SK-N-MC (cell line): ENCODE data around the gene GNG11.

Experiments used
- DNase-seq: peaks from one replicate; pipeline ENCODE4 v3.0.0-alpha.2; 2011; ENCODE audit warnings: low read depth, low spot score
- H3K27ac ChIP-seq: fragments of 200-600 bp; sonication (generic); 2 replicates; pipeline ENCODE4 v1.5.1; 2016; ENCODE audit warnings: mixed run types
- H3K36me3 ChIP-seq: fragments of 200-600 bp; sonication (generic); 2 replicates; pipeline ENCODE4 v1.6.1; 2017; ENCODE audit warnings: antibody characterized with exemption, low read length, mixed read lengths; ENCODE audit not compliant: insufficient read depth
- H3K4me3 ChIP-seq: fragments of 200-600 bp; sonication (generic); 2 replicates; pipeline ENCODE4 v1.5.1; 2016
- H3K9ac ChIP-seq: fragments of 200-600 bp; sonication (generic); 2 replicates; pipeline ENCODE4 v1.8.0; 2017; ENCODE audit warnings: mixed run types, mixed read lengths; ENCODE audit not compliant: insufficient read length
- H3K9me3 ChIP-seq: fragments of 200-600 bp; sonication (generic); 2 replicates; pipeline ENCODE4 v1.6.1; 2017; ENCODE audit warnings: low read depth, mild to moderate bottlenecking, antibody characterized with exemption, low read length, moderate library complexity, mixed read lengths
- EZH2 ChIP-seq: fragments of 200-600 bp; sonication (generic); IDR thresholded peaks from one replicate; pipeline ENCODE4 v1.6.1; 2017; ENCODE audit warnings: antibody characterized with exemption
- FOXP2 ChIP-seq: optimal IDR thresholded peaks from 2 replicates; pipeline ENCODE3; 2011; ENCODE audit warnings: mild to moderate bottlenecking, moderate library complexity; ENCODE audit not compliant: insufficient read depth; ENCODE audit errors: extremely low read length, control extremely low read depth
- POLR2AphosphoS5 ChIP-seq: IDR thresholded peaks from 2 replicates; pipeline ENCODE4 v1.6.1; 2012; ENCODE audit warnings: mild to moderate bottlenecking, low read depth, low read length, borderline replicate concordance

GNG11 gene

DNA sequence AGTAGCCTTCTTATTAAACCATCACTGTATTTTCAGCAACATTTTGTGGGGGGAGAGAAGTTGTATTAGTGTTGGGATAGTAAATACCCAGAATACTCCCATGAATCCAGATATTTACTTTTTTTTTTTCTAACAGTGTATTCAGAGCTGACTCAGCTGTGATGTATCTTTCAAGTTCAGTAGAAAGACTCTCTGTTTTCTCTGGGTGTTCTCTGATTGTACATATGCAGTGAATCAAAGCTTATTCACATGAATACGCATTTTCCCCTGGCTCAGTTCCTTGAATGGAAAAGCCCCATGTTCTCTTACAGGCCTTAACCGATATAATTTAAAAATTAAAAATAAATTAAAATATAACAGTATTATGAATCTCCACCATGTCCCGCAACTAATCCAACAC is 32.3 kb upstream of the GNG11 start:
- no peak for TF ChIP-seq POLR2AphosphoS5
- no peak for TF ChIP-seq EZH2
- no peak for TF ChIP-seq FOXP2
- Histone ChIP-seq H3K27ac (no peak overlapping the region), H3K36me3 (no peaks in the 10 kb centered on the region), H3K4me3 (no peak overlapping the region), H3K9me3 (no peaks in the 10 kb centered on the region), H3K9ac (no peak overlapping the region)
- DNase-seq, result no peak

DNA sequence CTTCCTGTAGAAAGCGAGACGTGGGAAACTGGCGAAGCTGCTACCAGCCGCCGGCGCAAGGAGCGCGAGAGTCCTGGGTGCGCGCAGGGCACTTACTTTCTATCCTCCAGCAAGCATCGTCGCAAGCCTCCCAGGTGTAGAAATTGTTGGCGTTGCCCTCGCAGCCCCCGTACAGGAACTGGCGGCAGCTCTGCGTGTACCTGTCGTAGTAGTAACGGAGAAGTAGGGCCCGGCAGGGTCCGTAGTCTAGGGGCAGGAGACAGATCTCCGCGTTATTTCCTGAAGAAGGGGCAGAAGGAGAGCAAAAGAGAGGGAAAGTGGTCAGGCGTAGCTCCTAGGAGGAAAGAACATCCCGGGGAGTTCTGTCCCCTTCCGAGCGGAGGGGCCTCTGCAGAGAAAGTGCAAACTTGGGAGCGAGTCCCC is 31.5 kb upstream of the GNG11 start:
- Histone ChIP-seq H3K27ac (no peak overlapping the region), H3K9me3 (no peaks in the 10 kb centered on the region), H3K9ac (peak overlapping the region; percentile 30), H3K4me3 (peak overlapping the region; percentile 78), H3K36me3 (no peaks in the 10 kb centered on the region)
- DNase-seq, result no peak
- TF ChIP-seq EZH2 (no peak), POLR2AphosphoS5 (no peak), FOXP2 (no peak)

DNA sequence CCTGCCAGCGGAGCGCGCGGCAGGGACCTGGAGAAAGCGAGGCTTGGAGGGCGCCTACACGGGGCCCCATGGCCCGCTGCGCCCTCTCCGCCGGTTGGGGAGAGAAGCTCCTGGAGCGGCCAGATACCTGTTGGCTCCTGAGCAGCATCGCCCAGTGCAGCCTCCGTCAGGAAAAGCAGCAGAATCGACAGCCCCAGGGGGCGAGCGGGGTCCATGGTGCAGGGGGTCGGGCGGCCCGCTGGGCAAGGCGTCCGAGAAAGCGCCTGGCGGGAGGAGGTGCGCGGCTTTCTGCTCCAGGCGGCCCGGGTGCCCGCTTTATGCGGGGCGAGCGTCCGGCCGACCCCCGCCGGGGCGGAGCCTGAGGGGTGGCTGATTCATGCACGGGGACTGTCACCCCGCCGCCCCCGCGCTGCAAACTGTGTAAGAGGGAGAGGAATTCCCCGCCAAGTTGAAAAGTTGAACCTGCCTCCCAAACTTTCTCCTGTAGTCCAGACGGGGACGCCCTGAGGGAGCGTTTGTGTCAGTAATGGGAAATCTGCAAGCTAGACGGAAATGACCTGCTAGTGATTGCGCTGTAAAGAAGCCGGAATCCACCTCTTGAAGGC is 31.0 kb upstream of the GNG11 start, which contains the start of gene TFPI2:
TFPI2 (minus strand) TSS at position 290 of the 605 bp plus-strand sequence; CDS start at position 215, 75 bp downstream.
- Histone ChIP-seq H3K9ac (peak within 1 kb of the TSS; percentile 30), H3K27ac (no peak within 1 kb of the TSS), H3K36me3 (no peaks in the 10 kb centered on the region), H3K9me3 (no peaks in the 10 kb centered on the region), H3K4me3 (peak within 1 kb of the TSS; percentile 78)
- no peak for DNase-seq
- TF ChIP-seq FOXP2 (no peak), EZH2 (no peak), POLR2AphosphoS5 (no peak)

DNA sequence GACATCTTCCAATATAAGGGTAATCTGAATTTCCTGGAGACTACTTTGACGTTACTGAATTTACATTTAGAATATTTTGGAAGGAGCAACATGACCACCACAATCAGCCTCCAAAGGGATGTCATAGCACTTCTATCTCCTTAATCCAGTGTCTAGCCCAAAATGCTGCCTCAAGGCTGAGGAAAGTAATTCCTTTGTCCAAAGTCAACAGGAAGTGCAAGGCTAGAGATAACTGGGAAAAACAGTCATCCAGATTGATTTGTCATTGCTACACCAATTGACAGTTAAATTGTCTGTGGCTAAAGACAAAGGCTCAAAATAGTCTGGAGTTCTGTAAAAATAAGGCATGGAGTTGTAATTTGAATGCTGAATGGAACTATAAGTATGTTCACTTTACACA is 27.1 kb upstream of the GNG11 start:
- no peak overlapping the region for H3K27ac ChIP-seq
- H3K36me3 ChIP-seq, result no peaks in the 10 kb centered on the region
- no peak overlapping the region for H3K9ac ChIP-seq
- no peak for TF ChIP-seq FOXP2
- no peak for TF ChIP-seq EZH2
- no peak for TF ChIP-seq POLR2AphosphoS5
- H3K4me3 ChIP-seq, result no peak overlapping the region
- DNase-seq, result no peak
- H3K9me3 ChIP-seq, result no peaks in the 10 kb centered on the region

DNA sequence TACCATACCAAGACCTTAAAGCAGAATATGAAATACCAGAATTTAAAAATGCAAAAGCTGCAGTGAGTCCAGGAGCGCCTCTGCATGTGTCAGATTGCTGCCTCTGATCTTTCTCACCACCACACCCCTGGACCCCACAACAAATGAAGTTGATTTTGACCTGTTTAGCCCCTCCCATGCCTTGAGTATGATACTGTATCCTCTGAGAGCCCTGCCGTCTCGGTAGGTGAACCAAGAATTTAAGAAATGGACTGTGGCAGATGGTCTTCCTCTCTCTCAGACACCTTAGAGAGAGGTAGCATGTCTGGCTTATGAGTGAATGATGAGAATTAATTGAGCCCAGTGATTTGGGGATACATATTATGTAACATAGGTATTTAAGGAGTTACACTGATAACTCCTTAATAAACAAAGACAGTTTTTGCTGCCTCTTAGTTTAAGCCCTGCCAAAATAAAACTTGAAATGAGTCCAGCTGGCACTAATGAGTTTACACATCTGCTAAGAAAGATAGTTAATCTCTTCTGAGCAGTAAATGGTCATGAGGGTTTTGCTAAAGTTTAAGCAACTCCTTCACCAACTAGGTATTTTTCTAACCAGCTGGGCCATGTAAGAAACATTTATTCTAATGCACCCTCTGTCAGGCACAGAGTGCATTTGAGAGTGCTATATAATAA is 26.4 kb upstream of the GNG11 start:
- Histone ChIP-seq H3K27ac (no peak overlapping the region), H3K36me3 (no peaks in the 10 kb centered on the region), H3K4me3 (no peak overlapping the region), H3K9ac (no peak overlapping the region), H3K9me3 (no peaks in the 10 kb centered on the region)
- TF ChIP-seq EZH2, result no peak
- no peak for TF ChIP-seq FOXP2
- TF ChIP-seq POLR2AphosphoS5, result no peak
- DNase-seq, result no peak

DNA sequence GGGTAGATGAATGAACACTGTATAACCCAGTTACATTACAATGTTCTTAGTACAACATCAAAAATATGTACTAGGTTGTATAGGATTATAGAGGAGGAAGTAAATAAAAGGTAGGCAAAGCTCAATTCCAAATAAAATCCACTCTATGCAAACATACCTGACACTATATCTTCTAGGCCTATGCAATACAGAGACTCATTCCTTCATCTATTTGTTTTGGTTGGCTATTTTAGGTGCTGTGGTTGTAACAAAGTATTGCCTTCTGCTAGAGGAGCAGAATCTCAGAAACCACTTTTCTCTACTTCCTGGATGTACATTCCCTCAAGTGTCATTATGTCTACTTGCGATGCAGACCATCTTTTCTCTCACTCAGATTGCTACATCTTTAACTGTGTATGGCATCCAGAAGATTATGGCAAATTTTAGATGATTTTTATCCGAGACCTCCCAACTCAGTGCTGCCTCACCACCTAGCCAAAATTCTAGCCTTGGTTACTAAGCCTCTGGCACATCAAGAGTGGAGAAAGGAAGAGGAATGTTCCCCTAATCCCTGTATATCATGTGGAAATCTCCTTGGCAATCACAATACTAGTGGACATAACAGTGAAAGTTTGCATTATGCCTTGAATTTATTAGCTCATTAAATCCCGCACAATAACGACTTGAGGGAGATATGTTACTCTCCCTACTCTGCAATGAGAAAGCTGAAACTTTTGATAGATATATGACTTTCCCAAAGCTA is 25.5 kb upstream of the GNG11 start:
- Histone ChIP-seq H3K9me3 (no peaks in the 10 kb centered on the region), H3K9ac (no peak overlapping the region), H3K27ac (no peak overlapping the region), H3K4me3 (no peak overlapping the region), H3K36me3 (no peaks in the 10 kb centered on the region)
- TF ChIP-seq POLR2AphosphoS5 (no peak), FOXP2 (no peak), EZH2 (no peak)
- DNase-seq, result no peak

DNA sequence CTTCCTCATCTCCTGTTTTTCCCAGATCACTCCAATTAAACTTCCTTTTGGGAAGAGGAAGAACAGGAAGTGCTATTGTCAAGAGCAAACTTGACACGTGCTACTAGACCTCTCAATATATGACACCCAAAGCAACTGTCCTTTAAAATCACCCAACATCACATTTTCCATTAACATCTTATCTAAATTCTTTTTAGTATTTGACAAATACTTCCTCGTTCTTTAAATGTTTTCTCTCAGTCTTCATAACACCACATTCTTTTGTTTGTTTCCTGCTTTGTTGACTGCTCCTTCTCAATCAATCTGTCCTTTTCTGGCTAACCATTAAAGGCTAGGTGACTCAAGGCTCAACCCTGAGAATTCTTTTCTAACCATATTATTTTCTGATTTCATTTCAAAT is 23.9 kb upstream of the GNG11 start:
- Histone ChIP-seq H3K4me3 (no peak overlapping the region), H3K27ac (no peak overlapping the region)

DNA sequence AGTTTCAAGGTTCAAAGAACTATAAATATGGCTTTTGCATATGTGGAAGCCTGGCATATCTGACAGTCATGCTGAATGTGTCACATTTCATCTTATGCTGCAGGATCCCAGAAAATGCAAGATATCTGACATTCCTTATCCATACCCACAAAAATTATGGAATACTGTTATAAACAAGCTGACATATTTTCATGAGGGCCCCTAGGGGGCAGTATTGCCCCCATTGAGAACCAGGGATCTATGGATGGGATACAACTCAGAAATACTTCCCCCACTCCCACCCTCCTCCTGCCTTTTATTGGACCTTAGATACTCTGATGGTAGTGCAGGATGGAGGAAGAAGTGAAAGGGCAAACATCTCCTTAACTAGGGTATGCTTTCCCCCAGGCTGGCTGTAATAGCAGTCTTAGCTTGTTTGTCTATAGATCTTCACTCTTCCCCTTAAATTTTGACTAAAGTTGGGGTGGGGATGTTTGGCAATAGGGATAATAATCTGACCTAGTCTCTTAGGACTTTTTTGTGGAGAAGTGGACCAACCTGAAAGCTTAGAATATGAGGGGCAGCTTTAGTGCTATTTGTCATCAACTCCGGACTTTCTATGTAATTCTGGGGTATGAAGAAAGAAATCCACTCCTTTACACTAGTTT is 18.6 kb upstream of the GNG11 start:
- H3K36me3 ChIP-seq, result no peaks in the 10 kb centered on the region
- H3K4me3 ChIP-seq, result no peak overlapping the region
- no peak for DNase-seq
- TF ChIP-seq FOXP2 (no peak), POLR2AphosphoS5 (no peak)
- no peak overlapping the region for H3K27ac ChIP-seq
- H3K9me3 ChIP-seq, result no peaks in the 10 kb centered on the region
- H3K9ac ChIP-seq, result no peak overlapping the region

More for the DNA sequence above, 23.9 kb upstream of the GNG11 start:
- no peaks in the 10 kb centered on the region for H3K36me3 ChIP-seq
- TF ChIP-seq FOXP2 (no peak), POLR2AphosphoS5 (no peak), EZH2 (no peak)
- H3K9me3 ChIP-seq, result no peaks in the 10 kb centered on the region
- no peak overlapping the region for H3K9ac ChIP-seq
- no peak for DNase-seq
